ENCODE measurements around the gene MRPL55. TPM values are rescaled to one million over a fixed set of nuclear protein-coding genes. Genes with fewer than 3 reads are reported as not detected.

MRPL55 gene
- total and polyA plus RNA-seq, 2 of the 13 experiments (the other 11 are each of a cell fraction or from before 2014, with no cell fraction given) = 58.6 to 92.9 TPM

- TF ChIP-seq ZNF138 (CRISPR knock-in tag; IDR thresholded peaks at IDR 0.05; ENCODE audit: low read depth) = no peak
Observed at GRCh38 chr1:228073857-228074545, 35.1 kb downstream of the MRPL55 start (continued).

- H3K9me3 ChIP-seq (ENCODE audit: low read length) = no peaks in the 10 kb centered on the region
- no peaks in the 10 kb centered on the region; the same call in 1 of the 2 replicates for H4K20me1 ChIP-seq (ENCODE audit: insufficient read depth, low read length)
- no peak for DNase-seq (ENCODE audit: low spot score)
- no peak; the same call in 1 of the 3 replicates for ATAC-seq
- H3K27ac ChIP-seq (ENCODE audit: extremely low read length, insufficient read depth, low read length) = no peak overlapping the region
- H3K4me1 ChIP-seq (ENCODE audit: insufficient read depth, low read length) = no peaks in the 10 kb centered on the region
- H3K79me2 ChIP-seq (ENCODE audit: insufficient read depth, low read length) = no peaks in the 10 kb centered on the region
- FAIRE-seq = no peak
- CTCF ChIA-PET (ENCODE audit: low intra/inter-chr PET ratio, low total read pairs) = no interaction called here
- BruUV-seq (replicated peaks) = no TSS peak
- no peaks in the 10 kb centered on the region for H3K36me3 ChIP-seq (replicated peaks in 1 of 2; ENCODE audit: control insufficient read depth in 1 of 2, insufficient read depth in 2 of 2, low read length in 2 of 2)
- in situ Hi-C loops (cut with HindIII; ENCODE audit: extremely low pct_ligation_motif_present, low pct_unique_long_range_greater_than_20kb) = no loop called here
- intact Hi-C loops (cut with micrococcal nuclease; ENCODE audit: unreplicated experiment) = no loop called here
- H3K4me3 ChIP-seq (replicated peaks in 1 of 3; ENCODE audit: insufficient read depth in 1 of 3, low read depth in 2 of 3, low read length in 3 of 3) = no peak overlapping the region
- 0 out of 2 replicates have a peak, but pooled peaks have one; percentile 32 for TF ChIP-seq EZH2 (conservative IDR thresholded peaks at IDR 0.05; ENCODE audit: low read depth, low read length)
- TF ChIP-seq, protein P1, sequence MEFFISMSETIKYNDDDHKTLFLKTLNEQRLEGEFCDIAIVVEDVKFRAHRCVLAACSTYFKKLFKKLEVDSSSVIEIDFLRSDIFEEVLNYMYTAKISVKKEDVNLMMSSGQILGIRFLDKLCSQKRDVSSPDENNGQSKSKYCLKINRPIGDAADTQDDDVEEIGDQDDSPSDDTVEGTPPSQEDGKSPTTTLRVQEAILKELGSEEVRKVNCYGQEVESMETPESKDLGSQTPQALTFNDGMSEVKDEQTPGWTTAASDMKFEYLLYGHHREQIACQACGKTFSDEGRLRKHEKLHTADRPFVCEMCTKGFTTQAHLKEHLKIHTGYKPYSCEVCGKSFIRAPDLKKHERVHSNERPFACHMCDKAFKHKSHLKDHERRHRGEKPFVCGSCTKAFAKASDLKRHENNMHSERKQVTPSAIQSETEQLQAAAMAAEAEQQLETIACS (CRISPR knock-in tag; IDR thresholded peaks at IDR 0.05) = no peak
- no peak overlapping the region for H3K4me2 ChIP-seq (ENCODE audit: low read depth, low read length)
- peaks cover 11 to 23% of the 10 kb centered on the region in 2 experiments; a peak in 4 of 5 replicates for H3K27me3 ChIP-seq (ENCODE audit: control insufficient read depth in 1 of 2, insufficient read depth in 2 of 2, low read length in 2 of 2)
- POLR2A ChIA-PET = interaction anchor here (1.0 kb wide), 1 partner anchor 9 kb away, joined by 3 read pairs; the partner anchor contains the start of gene ARF1
- no peak overlapping the region for H3K9ac ChIP-seq (ENCODE audit: insufficient read depth, low read depth, low read length)
- 24% methylated on average over 16 of the region's 23 CpGs for WGBS (ENCODE audit: low lambda C conversion rate)
- no peak overlapping the region for H2AFZ ChIP-seq (ENCODE audit: low read length)
Observed at GRCh38 chr1:228073061-228073856, 35.8 kb downstream of the MRPL55 start.

Measured in HepG2 (cell line).